CD1c-positive myeloid dendritic cell (primary cell): ENCODE results near the gene COL18A1.
"Not testable (repeated sequence)": the region's sequence is repeated elsewhere in the genome, so short reads cannot be mapped to it uniquely, and the experiment has no call there.

Experiments used
- DNase-seq: peaks from one replicate; pipeline ENCODE4 v3.0.0-alpha.2; 2016; ENCODE audit errors: extremely low spot score

COL18A1 gene

GRCh38 chr21:45427331-45428271 is 22.6 kb downstream of the COL18A1 start:
- no peak for DNase-seq

- DNase-seq, result no peak
These were observed 23.6 kb downstream of the COL18A1 start for GRCh38 chr21:45428534-45428933.

GRCh38 chr21:45429221-45430175 is 24.5 kb downstream of the COL18A1 start:
- no peak for DNase-seq

GRCh38 chr21:45430521-45431501 is 25.8 kb downstream of the COL18A1 start:
- DNase-seq, result no peak

GRCh38 chr21:45431781-45432572 is 27.0 kb downstream of the COL18A1 start:
- no peak for DNase-seq

- DNase-seq, result no peak
These were observed 27.8 kb downstream of the COL18A1 start for GRCh38 chr21:45432575-45433255.

GRCh38 chr21:45433301-45433700 is 28.3 kb downstream of the COL18A1 start:
- no peak for DNase-seq

- DNase-seq, result no peak
These were observed 29.1 kb downstream of the COL18A1 start for GRCh38 chr21:45433911-45434644.

- DNase-seq, result no peak
These were observed 29.8 kb downstream of the COL18A1 start for GRCh38 chr21:45434645-45435217.

- no peak for DNase-seq
These were observed 30.5 kb downstream of the COL18A1 start for GRCh38 chr21:45435405-45435981.

GRCh38 chr21:45436351-45437065 is 31.5 kb downstream of the COL18A1 start:
- peak; percentile 45 for DNase-seq

GRCh38 chr21:45437844-45438243 is 32.9 kb downstream of the COL18A1 start:
- not testable (repeated sequence) for DNase-seq

GRCh38 chr21:45438391-45439145 is 33.6 kb downstream of the COL18A1 start:
- DNase-seq, result no peak

GRCh38 chr21:45439161-45439872 is 34.4 kb downstream of the COL18A1 start:
- DNase-seq, result peak; percentile 90

GRCh38 chr21:45439901-45440461 is 35.0 kb downstream of the COL18A1 start:
- no peak for DNase-seq
